ENCODE measurements around the gene KRTAP12-2.
"Not testable (repeated sequence)": the region's sequence is repeated elsewhere in the genome, so short reads cannot be mapped to it uniquely, and the experiment has no call there.

KRTAP12-2 gene

DNA sequence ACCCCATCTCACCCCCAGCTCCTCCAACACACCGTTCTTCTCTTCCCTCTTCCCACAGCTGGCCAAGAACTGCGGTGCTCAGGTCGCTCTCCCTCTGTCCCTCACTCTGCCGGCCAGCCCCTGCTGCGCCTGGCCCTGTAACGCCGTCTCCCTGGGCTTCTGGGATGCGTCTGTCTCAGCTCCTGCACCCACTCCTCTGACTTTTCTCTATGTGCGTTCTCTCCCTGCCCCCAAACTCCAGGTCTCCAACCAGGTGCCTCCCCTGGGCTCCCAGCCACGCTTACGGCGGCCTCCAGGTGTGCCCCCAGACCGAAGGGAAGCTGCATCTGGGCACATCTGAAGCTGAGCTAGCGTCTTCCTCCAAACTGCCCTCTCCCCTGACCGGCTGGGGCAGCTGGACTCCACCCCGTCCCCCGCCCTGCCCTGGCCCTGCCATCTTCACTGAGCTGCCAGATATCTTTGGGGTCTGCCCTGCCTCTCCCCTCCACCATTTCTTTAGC, 32.8 kb upstream of the KRTAP12-2 start:
- no peak overlapping the region for H3K27ac ChIP-seq (ENCODE audit: low read depth, low read length)
- no peak overlapping the region for H4K5ac ChIP-seq (ENCODE audit: low read length)
- no peak overlapping the region for H3K4me2 ChIP-seq (ENCODE audit: low read length)
- no peak for DNase-seq
- no peak overlapping the region for H3K4me3 ChIP-seq (ENCODE audit: low read length)
- H3K18ac ChIP-seq (ENCODE audit: low read length), result no peak overlapping the region
- peaks cover 7% of the 10 kb centered on the region for H3K79me1 ChIP-seq (ENCODE audit: low read length)
- no peak overlapping the region for H4K8ac ChIP-seq (ENCODE audit: low read depth, low read length)
- peaks cover 16% of the 10 kb centered on the region for H3K4me1 ChIP-seq (ENCODE audit: control insufficient read depth, low read depth, low read length)
- no peaks in the 10 kb centered on the region for H3K36me3 ChIP-seq (ENCODE audit: control insufficient read depth, insufficient read depth, low read length)
- WGBS (ENCODE audit: extremely low coverage, insufficient coverage, low lambda C conversion rate), result no CpG with 5 or more reads among the region's 17 CpGs
- H2BK15ac ChIP-seq (replicated peaks; ENCODE audit: low read depth), result no peak overlapping the region
- peak overlapping the region; percentile 67 for H3K56ac ChIP-seq (ENCODE audit: low read length)
- no peak overlapping the region for H3K4ac ChIP-seq (ENCODE audit: low read depth, low read length)
- H3K27me3 ChIP-seq (ENCODE audit: insufficient read depth, low read length, poor library complexity), result no peaks in the 10 kb centered on the region
- H3K9ac ChIP-seq (ENCODE audit: low read length), result no peak overlapping the region
- no peak overlapping the region for H2AK5ac ChIP-seq (ENCODE audit: low read length)
- H3K79me2 ChIP-seq (ENCODE audit: control insufficient read depth, insufficient read depth, low read length), result peaks cover 12% of the 10 kb centered on the region
- no peak overlapping the region for H2BK120ac ChIP-seq (ENCODE audit: low read depth, low read length)
- no peak overlapping the region for H3K23ac ChIP-seq (ENCODE audit: low read length)
- H2BK5ac ChIP-seq (ENCODE audit: low read length), result no peak overlapping the region

DNA sequence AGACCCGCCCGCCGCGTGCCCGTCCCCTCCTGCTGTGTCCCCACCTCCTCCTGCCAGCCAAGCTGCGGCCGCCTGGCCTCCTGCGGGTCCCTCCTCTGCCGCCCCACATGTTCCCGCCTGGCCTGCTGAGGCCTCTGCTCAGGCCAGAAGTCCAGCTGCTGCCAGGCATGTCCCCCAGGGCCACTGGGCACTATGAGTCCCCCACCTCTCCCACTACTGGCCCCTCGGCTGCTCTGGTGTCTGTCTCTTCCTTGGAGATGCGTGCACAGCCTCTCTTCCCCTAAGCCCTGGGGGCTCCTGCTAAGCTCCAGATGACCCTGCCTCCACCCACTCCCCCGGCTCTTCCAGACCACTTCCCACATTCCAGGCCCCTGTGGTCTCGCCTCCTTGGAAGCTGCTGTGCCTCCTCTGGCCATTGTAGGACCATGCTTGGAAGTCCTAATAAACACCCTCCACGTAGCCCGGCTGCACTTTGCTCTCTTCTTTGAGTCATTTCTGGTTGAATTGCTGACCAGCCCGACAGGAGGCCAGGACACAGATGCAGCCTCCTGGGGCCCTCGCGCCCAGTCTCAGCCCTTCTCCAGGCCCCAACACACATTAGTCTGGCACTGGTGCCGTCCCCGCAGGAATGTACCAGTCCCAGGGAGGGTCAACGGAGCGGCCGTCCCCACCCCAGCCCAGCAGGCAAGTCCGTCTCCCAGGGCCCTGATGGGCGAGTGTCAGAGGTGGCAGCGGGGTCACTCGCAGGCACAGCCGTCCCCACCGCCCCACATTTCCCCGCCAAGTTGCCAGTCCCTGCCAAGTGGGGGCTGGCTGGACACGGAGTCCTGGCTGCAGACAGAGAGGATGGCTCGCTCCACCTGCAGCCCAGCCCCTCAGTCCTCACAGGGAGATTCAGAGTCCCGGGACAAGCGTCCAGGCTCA, 31.3 kb upstream of the KRTAP12-2 start:
- DNase-seq, result peak; percentile 87
- Histone ChIP-seq H3K23ac (ENCODE audit: low read length) (peak overlapping the region; percentile 45), H2BK5ac (ENCODE audit: low read length) (peak overlapping the region; percentile 11), H3K9ac (ENCODE audit: low read length) (peak overlapping the region; percentile 15), H3K56ac (ENCODE audit: low read length) (peak overlapping the region; percentile 79), H3K79me1 (ENCODE audit: low read length) (peaks cover 7% of the 10 kb centered on the region), H3K79me2 (ENCODE audit: control insufficient read depth, insufficient read depth, low read length) (peaks cover 5% of the 10 kb centered on the region), H2BK120ac (ENCODE audit: low read depth, low read length) (no peak overlapping the region), H3K27ac (ENCODE audit: low read depth, low read length) (no peak overlapping the region), H3K4me1 (ENCODE audit: control insufficient read depth, low read depth, low read length) (peaks cover 9% of the 10 kb centered on the region), H3K27me3 (ENCODE audit: insufficient read depth, low read length, poor library complexity) (no peaks in the 10 kb centered on the region), H4K5ac (ENCODE audit: low read length) (no peak overlapping the region), H3K4me2 (ENCODE audit: low read length) (no peak overlapping the region), H3K4me3 (ENCODE audit: low read length) (no peak overlapping the region), H2AK5ac (ENCODE audit: low read length) (no peak overlapping the region), H3K4ac (ENCODE audit: low read depth, low read length) (peak overlapping the region; percentile 1), H3K18ac (ENCODE audit: low read length) (no peak overlapping the region), H4K8ac (ENCODE audit: low read depth, low read length) (no peak overlapping the region), H3K36me3 (ENCODE audit: control insufficient read depth, insufficient read depth, low read length) (no peaks in the 10 kb centered on the region), H2BK15ac (replicated peaks; ENCODE audit: low read depth) (no peak overlapping the region)
- WGBS (ENCODE audit: extremely low coverage, insufficient coverage, low lambda C conversion rate), result no CpG with 5 or more reads among the region's 35 CpGs

GRCh38 chr21:44697172-44697810, 30.6 kb upstream of the KRTAP12-2 start, which contains the start of gene KRTAP10-12:
KRTAP10-12 (plus strand) TSS chr21:44697172; CDS start chr21:44697202, 30 bp downstream.
- H3K79me1 ChIP-seq (ENCODE audit: low read length); H3K36me3 ChIP-seq (ENCODE audit: control insufficient read depth, insufficient read depth, low read length); H2BK5ac ChIP-seq (ENCODE audit: low read length); H3K18ac ChIP-seq (ENCODE audit: low read length); H4K5ac ChIP-seq (ENCODE audit: low read length); H3K79me2 ChIP-seq (ENCODE audit: control insufficient read depth, insufficient read depth, low read length); H3K4me1 ChIP-seq (ENCODE audit: control insufficient read depth, low read depth, low read length); DNase-seq; H4K8ac ChIP-seq (ENCODE audit: low read depth, low read length); H2BK120ac ChIP-seq (ENCODE audit: low read depth, low read length); H2BK15ac ChIP-seq (replicated peaks; ENCODE audit: low read depth); H3K27ac ChIP-seq (ENCODE audit: low read depth, low read length); H3K4me3 ChIP-seq (ENCODE audit: low read length); H3K4ac ChIP-seq (ENCODE audit: low read depth, low read length); H3K4me2 ChIP-seq (ENCODE audit: low read length); H2AK5ac ChIP-seq (ENCODE audit: low read length); H3K27me3 ChIP-seq (ENCODE audit: insufficient read depth, low read length, poor library complexity): not testable (repeated sequence)
- no CpG with 5 or more reads among the region's 21 CpGs for WGBS (ENCODE audit: extremely low coverage, insufficient coverage, low lambda C conversion rate)
- Histone ChIP-seq H3K56ac (ENCODE audit: low read length) (peak within 1 kb of the TSS; percentile 79), H3K23ac (ENCODE audit: low read length) (peak within 1 kb of the TSS; percentile 45), H3K9ac (ENCODE audit: low read length) (peak within 1 kb of the TSS; percentile 15)

DNA sequence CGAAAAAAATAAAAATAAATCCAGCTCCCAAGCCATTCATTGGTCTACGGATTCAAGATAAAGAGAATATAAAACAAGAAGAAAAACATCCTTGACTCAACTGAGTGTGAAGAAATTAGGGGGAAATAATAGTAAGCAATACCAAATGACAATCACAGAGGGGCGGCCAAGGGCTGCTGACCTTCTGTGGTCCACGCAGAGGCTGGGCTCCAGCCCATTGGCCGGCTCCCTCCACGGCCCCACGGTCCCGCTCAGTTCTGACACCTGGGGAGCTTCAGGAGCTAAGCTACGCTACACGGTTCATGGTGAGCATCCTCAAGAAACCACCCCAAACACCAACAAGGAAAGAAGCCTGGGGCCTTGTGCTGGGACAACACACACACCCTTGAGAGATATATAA, 29.8 kb upstream of the KRTAP12-2 start:
- H2BK5ac ChIP-seq (ENCODE audit: low read length), result no peak overlapping the region
- no peaks in the 10 kb centered on the region for H3K79me1 ChIP-seq (ENCODE audit: low read length)
- H3K56ac ChIP-seq (ENCODE audit: low read length), result peak overlapping the region; percentile 15
- H3K4me3 ChIP-seq (ENCODE audit: low read length), result no peak overlapping the region
- H3K27me3 ChIP-seq (ENCODE audit: insufficient read depth, low read length, poor library complexity), result no peaks in the 10 kb centered on the region
- H3K27ac ChIP-seq (ENCODE audit: low read depth, low read length), result no peak overlapping the region
- no peak overlapping the region for H2BK120ac ChIP-seq (ENCODE audit: low read depth, low read length)
- H3K36me3 ChIP-seq (ENCODE audit: control insufficient read depth, insufficient read depth, low read length), result no peaks in the 10 kb centered on the region
- H3K18ac ChIP-seq (ENCODE audit: low read length), result no peak overlapping the region
- DNase-seq, result no peak
- peaks cover 7% of the 10 kb centered on the region for H3K4me1 ChIP-seq (ENCODE audit: control insufficient read depth, low read depth, low read length)
- H4K5ac ChIP-seq (ENCODE audit: low read length), result no peak overlapping the region
- no peak overlapping the region for H2AK5ac ChIP-seq (ENCODE audit: low read length)
- H3K4ac ChIP-seq (ENCODE audit: low read depth, low read length), result no peak overlapping the region
- H2BK15ac ChIP-seq (replicated peaks; ENCODE audit: low read depth), result no peak overlapping the region
- WGBS (ENCODE audit: extremely low coverage, insufficient coverage, low lambda C conversion rate), result no CpG with 5 or more reads among the region's 10 CpGs
- H3K79me2 ChIP-seq (ENCODE audit: control insufficient read depth, insufficient read depth, low read length), result peaks cover 2% of the 10 kb centered on the region
- H3K4me2 ChIP-seq (ENCODE audit: low read length), result no peak overlapping the region
- H4K8ac ChIP-seq (ENCODE audit: low read depth, low read length), result no peak overlapping the region
- H3K23ac ChIP-seq (ENCODE audit: low read length), result no peak overlapping the region
- no peak overlapping the region for H3K9ac ChIP-seq (ENCODE audit: low read length)

DNA sequence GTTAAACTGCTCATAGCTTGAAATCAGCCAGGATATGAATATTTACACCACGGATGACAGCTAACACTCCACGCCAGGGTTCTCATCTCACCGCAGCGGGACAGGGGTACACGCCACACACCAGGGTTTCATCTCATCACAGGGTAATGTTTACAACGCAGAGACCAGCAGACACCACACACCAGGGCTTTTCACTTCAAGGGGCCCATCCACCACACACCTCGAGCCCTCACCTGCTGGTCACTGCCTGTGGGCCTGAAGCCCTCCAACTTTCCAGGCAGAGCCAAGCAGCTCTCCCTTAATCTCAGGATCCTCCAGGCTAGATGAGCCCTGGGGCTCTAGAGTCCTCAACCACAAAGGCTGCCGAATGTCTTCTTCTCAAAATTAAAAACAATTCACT, 28.9 kb upstream of the KRTAP12-2 start:
- Histone ChIP-seq H3K27ac (ENCODE audit: low read depth, low read length) (no peak overlapping the region), H3K79me1 (ENCODE audit: low read length) (no peaks in the 10 kb centered on the region), H3K4me1 (ENCODE audit: control insufficient read depth, low read depth, low read length) (peaks cover 7% of the 10 kb centered on the region), H3K4me2 (ENCODE audit: low read length) (no peak overlapping the region), H3K23ac (ENCODE audit: low read length) (no peak overlapping the region), H3K4ac (ENCODE audit: low read depth, low read length) (no peak overlapping the region), H2AK5ac (ENCODE audit: low read length) (peak overlapping the region; percentile 65), H2BK15ac (replicated peaks; ENCODE audit: low read depth) (no peak overlapping the region), H4K5ac (ENCODE audit: low read length) (no peak overlapping the region), H4K8ac (ENCODE audit: low read depth, low read length) (no peak overlapping the region), H3K56ac (ENCODE audit: low read length) (peak overlapping the region; percentile 64), H3K18ac (ENCODE audit: low read length) (peak overlapping the region; percentile 18), H3K27me3 (ENCODE audit: insufficient read depth, low read length, poor library complexity) (no peaks in the 10 kb centered on the region), H3K9ac (ENCODE audit: low read length) (no peak overlapping the region), H3K79me2 (ENCODE audit: control insufficient read depth, insufficient read depth, low read length) (peaks cover 2% of the 10 kb centered on the region), H2BK120ac (ENCODE audit: low read depth, low read length) (no peak overlapping the region), H3K36me3 (ENCODE audit: control insufficient read depth, insufficient read depth, low read length) (no peaks in the 10 kb centered on the region), H3K4me3 (ENCODE audit: low read length) (no peak overlapping the region), H2BK5ac (ENCODE audit: low read length) (no peak overlapping the region)
- WGBS (ENCODE audit: extremely low coverage, insufficient coverage, low lambda C conversion rate), result no CpG with 5 or more reads among the region's 8 CpGs
- no peak for DNase-seq

Data from mesendoderm (in vitro differentiated cells).